GM12892 (cell line): ENCODE data around the gene PUS10.

Source experiments
- POLR2A ChIP-seq: IDR thresholded peaks from 2 replicates; pipeline ENCODE4 v1.6.1; 2011; ENCODE audit warnings: low read depth, low read length, control low read depth
- POLR2AphosphoS5 ChIP-seq: IDR thresholded peaks from 2 replicates; pipeline ENCODE4 v1.6.1; 2011; ENCODE audit warnings: low read depth, low read length, control low read depth

DNA sequence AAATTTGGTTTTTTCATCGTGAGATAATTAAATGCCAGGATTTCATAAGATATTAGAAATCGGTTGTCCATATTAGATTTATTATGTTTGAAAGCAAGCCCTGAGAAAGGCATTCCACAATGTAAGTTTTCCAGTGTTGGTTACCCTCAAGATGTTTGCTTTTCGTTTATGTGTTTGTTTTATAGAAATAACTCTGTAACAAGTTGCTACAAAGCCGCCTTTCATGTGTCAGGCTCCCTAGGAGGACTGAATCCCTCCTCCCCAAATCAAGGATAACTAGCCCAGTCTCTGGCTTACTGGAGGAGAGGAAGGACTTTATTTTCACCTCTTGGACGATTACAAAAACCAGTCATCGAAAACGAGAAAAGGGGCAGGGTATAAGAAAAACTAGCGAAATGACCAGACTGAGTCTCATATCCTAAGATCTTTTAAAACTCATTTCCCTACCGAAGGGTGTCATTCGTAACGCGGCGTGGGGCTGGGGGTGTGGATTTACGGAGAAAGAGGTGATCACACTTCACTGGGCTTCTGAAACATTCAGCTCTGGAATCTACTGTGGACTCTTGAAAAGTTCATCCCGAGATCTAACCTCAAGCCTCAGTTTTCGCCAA lies 1.6 kb downstream of the PUS10 start:
- TF ChIP-seq POLR2A = no peak
- TF ChIP-seq POLR2AphosphoS5 = no peak
